B cell (primary cell): ENCODE results near the gene JPT1. TPM values are rescaled to one million over a fixed set of nuclear protein-coding genes. Genes with fewer than 3 reads are reported as not detected.

Experiments used
- ATAC-seq: fragments of 200-7000 bp; cut with Tn5 transposase; one replicate; pipeline ENCODE4 v1.10.0; 2021; ENCODE audit warnings: low read depth, mild to moderate bottlenecking, moderate number of reproducible peaks, moderate library complexity
- CTCF ChIA-PET: fragments of 350-600 bp; sonication (Branson Sonifier 250); formaldehyde crosslinking; loops from one replicate; lab custom pipeline; 2021; ENCODE audit warnings: antibody characterized with exemption, inconsistent platforms; lab: Charles Lee
- POLR2A ChIA-PET: fragments of 350-600 bp; sonication (Branson Sonifier 250); formaldehyde crosslinking; loops from one replicate; lab custom pipeline; 2021; ENCODE audit warnings: antibody characterized with exemption; lab: Charles Lee
- DNase-seq: peaks from one replicate; pipeline ENCODE4 v3.0.0; 2013
- H2AFZ ChIP-seq: 2 replicates; pipeline ENCODE4 v1.6.1; 2012; ENCODE audit warnings: mild to moderate bottlenecking, low read depth, low read length; ENCODE audit not compliant: insufficient read depth, poor library complexity, severe bottlenecking
- H3K27ac ChIP-seq, 2 donors: 1 replicate in 1 of 2; 2 replicates in 1 of 2; pipeline ENCODE4 v1.5.1; 2012 to 2013; ENCODE audit warnings: low read length in 2 of 2, mild to moderate bottlenecking in 2 of 2, moderate library complexity in 1 of 2
- H3K27me3 ChIP-seq, 4 experiments: fragments of 200-600 bp in 1 of 4; sonication (generic) in 1 of 4; replicated peaks in 1 of 4; 1 replicate in 2 of 4; 2 replicates in 2 of 4; pipeline versions ENCODE4 v1.6.1 to v1.7.0; 2013 to 2016; ENCODE audit warnings: low read length in 3 of 4, mild to moderate bottlenecking in 2 of 4, mixed read lengths in 1 of 4, moderate library complexity in 1 of 4; ENCODE audit not compliant: insufficient read depth in 4 of 4, control insufficient read depth in 3 of 4; ENCODE audit errors: control extremely low read depth in 1 of 4
- H3K36me3 ChIP-seq, 2 experiments: replicated peaks in 1 of 2; 1 replicate in 1 of 2; 2 replicates in 1 of 2; pipeline versions ENCODE4 v1.6.1 to v1.7.1; 2013; ENCODE audit warnings: low read length in 1 of 2; ENCODE audit not compliant: insufficient read depth in 2 of 2, control insufficient read depth in 1 of 2; ENCODE audit errors: control extremely low read depth in 1 of 2, extremely low read depth in 1 of 2
- H3K4me1 ChIP-seq, 2 donors: fragments of 200-600 bp in 1 of 2; sonication (generic) in 1 of 2; 1 replicate in 1 of 2; 2 replicates in 1 of 2; pipeline versions ENCODE4 v1.5.1 to v1.6.1; 2013 to 2017; ENCODE audit warnings: low read length in 2 of 2; ENCODE audit not compliant: control insufficient read depth in 2 of 2, insufficient read depth in 2 of 2
- H3K4me2 ChIP-seq: replicated peaks from 2 replicates; pipeline ENCODE3; 2012; ENCODE audit warnings: mild to moderate bottlenecking, low read depth, low read length; ENCODE audit not compliant: poor library complexity, severe bottlenecking
- H3K4me3 ChIP-seq, 5 experiments: fragments of 200-600 bp in 1 of 5; sonication (generic) in 1 of 5; 1 replicate in 3 of 5; 2 replicates in 2 of 5; pipeline versions ENCODE4 v1.5.1 to v1.7.0; 2011 to 2016; ENCODE audit warnings: low read length in 4 of 5, mild to moderate bottlenecking in 4 of 5, low read depth in 2 of 5, control low read depth in 1 of 5, moderate library complexity in 1 of 5; ENCODE audit not compliant: insufficient read depth in 1 of 5; ENCODE audit errors: control extremely low read depth in 1 of 5, extremely low read depth in 1 of 5
- H3K79me2 ChIP-seq: fragments of 200-600 bp; sonication (generic); one replicate; pipeline ENCODE4 v1.6.0; 2016; ENCODE audit warnings: low read length; ENCODE audit not compliant: control insufficient read depth, insufficient read depth
- H3K9ac ChIP-seq: fragments of 200-600 bp; sonication (generic); 2 replicates; pipeline ENCODE4 v1.6.1; 2017; ENCODE audit warnings: mild to moderate bottlenecking, low read length, moderate library complexity
- H3K9me3 ChIP-seq, 3 donors: one replicate each; pipeline versions ENCODE4 v1.6.1 to v1.7.1; 2013; ENCODE audit warnings: low read length in 2 of 3; ENCODE audit not compliant: control insufficient read depth in 2 of 3, insufficient read depth in 1 of 3; ENCODE audit errors: control extremely low read depth in 1 of 3
- H4K20me1 ChIP-seq: 2 replicates; pipeline ENCODE4 v1.6.0; 2012; ENCODE audit warnings: mild to moderate bottlenecking, low read length; ENCODE audit not compliant: insufficient read depth, control insufficient read depth, poor library complexity, severe bottlenecking
- H3K27ac Mint-ChIP-seq: one replicate; pipeline ENCODE4 v1.8.0; 2021; ENCODE audit warnings: mixed read lengths
- H3K27me3 Mint-ChIP-seq: one replicate; pipeline ENCODE4 v1.8.0; 2021; ENCODE audit warnings: mixed read lengths
- H3K4me1 Mint-ChIP-seq: one replicate; pipeline ENCODE4 v1.8.0; 2021; ENCODE audit warnings: mixed read lengths
- H3K4me3 Mint-ChIP-seq: one replicate; pipeline ENCODE4 v1.8.0; 2021; ENCODE audit warnings: mixed read lengths
- H3K9me3 Mint-ChIP-seq: one replicate; pipeline ENCODE4 v1.8.0; 2022; ENCODE audit warnings: mixed read lengths; ENCODE audit not compliant: insufficient read depth
- CTCF ChIP-seq: fragments of 200-600 bp; IDR thresholded peaks from one replicate; pipeline ENCODE4 v1.8.0; 2022; ENCODE audit warnings: antibody characterized with exemption, mild to moderate bottlenecking
- EZH2 ChIP-seq: IDR thresholded peaks from 2 replicates; pipeline ENCODE4 v1.6.1; 2012; ENCODE audit warnings: borderline replicate concordance, low read depth, mild to moderate bottlenecking, moderate library complexity, low read length; ENCODE audit not compliant: insufficient read depth, poor library complexity, severe bottlenecking
- WGBS: methylation state at CpG from one replicate; pipeline ENCODE4 v1.1.5; 2013; ENCODE audit warnings: missing lambda C conversion rate; ENCODE audit not compliant: insufficient coverage; 5-methylcytosine and 5-hydroxymethylcytosine counted together
- intact Hi-C: fragments of 100-400 bp; cut with micrococcal nuclease; formaldehyde crosslinking; loops from one replicate; pipeline ENCODE4 v1.10.0; 2022
- polyA plus RNA-seq: library from polyadenylated mRNA; depleted of rRNA; stranded (reverse); fragments of >200 nt; gene quantifications from 2 replicates; pipeline ENCODE4 v1.2.3, GENCODE V29; 2012
- total RNA-seq, 2 donors: library from RNA; stranded (reverse); fragments of 120-200 nt in 1 of 2; gene quantifications; 1 replicate in 1 of 2; 2 replicates in 1 of 2; pipeline versions ENCODE4 v1.2.3 to v1.2.4, GENCODE V29; 2013 to 2022

Gene JPT1
- total and polyA plus RNA-seq, 2 donors (not counting 1 experiment from before 2014, with no cell fraction given): 34.8 to 37.6 TPM

- peak overlapping the region; percentile 88 for H3K9ac ChIP-seq
- peak overlapping the region; percentile 84 for H3K27ac Mint-ChIP-seq
- no peaks in the 10 kb centered on the region for H3K79me2 ChIP-seq
- H2AFZ ChIP-seq: peak overlapping the region; percentile 92
- WGBS: 16% methylated on average over 26 of the region's 29 CpGs
- peak overlapping the region; percentile 57 to 85 for H3K27ac ChIP-seq
- peak; percentile 67 for DNase-seq
- H3K4me2 ChIP-seq: peak overlapping the region; percentile 86
- no peaks in the 10 kb centered on the region for H3K9me3 Mint-ChIP-seq
- ChIA-PET POLR2A (interaction anchor here (0.7 to 3.5 kb wide), 10 partner anchors 10 to 169 kb away, joined by 3 to 49 read pairs (median 5); partner anchors contain the start of genes ARMC7 and SUMO2), CTCF (interaction anchor here (0.6 to 13.4 kb wide), 27 partner anchors 10 to 169 kb away, joined by 3 to 262 read pairs (median 4); partner anchors contain the start of genes ARMC7, JPT1, MIF4GD and NUP85)
- H3K36me3 ChIP-seq: peaks cover 0 to 17% of the 10 kb centered on the region in 2 experiments
- peak overlapping the region; percentile 40 to 95 (median 87) for H3K4me3 ChIP-seq
- TF ChIP-seq CTCF (peak; percentile 32), EZH2 (no peak)
- peaks cover 40% of the 10 kb centered on the region for H3K4me1 Mint-ChIP-seq
- H3K27me3 Mint-ChIP-seq: no peaks in the 10 kb centered on the region
- no peaks in the 10 kb centered on the region for H3K27me3 ChIP-seq
- H3K9me3 ChIP-seq: no peaks in the 10 kb centered on the region
- peak; percentile 25 for ATAC-seq
- intact Hi-C loops: loop anchor here (1.0 kb wide), 4 partner anchors 16 to 71 kb away; partner anchors contain the start of genes JPT1 and SUMO2
- H3K4me1 ChIP-seq: peaks cover 18 to 32% of the 10 kb centered on the region in 2 donors
- H3K4me3 Mint-ChIP-seq: peak overlapping the region; percentile 86
- peaks cover 23% of the 10 kb centered on the region for H4K20me1 ChIP-seq
Measured at GRCh38 chr17:75130632-75131277, 23.6 kb downstream of the JPT1 start.
